HG02852 (cell line): ENCODE data around the gene DAB2IP.

Source experiments
- ATAC-seq: cut with Tn5 transposase; IDR thresholded peaks from one replicate; pipeline ENCODE4 v1.9.1; 2021; ENCODE audit warnings: mild to moderate bottlenecking, moderate library complexity; ENCODE audit not compliant: unreplicated experiment

The DAB2IP gene

GRCh38 chr9:121773286-121773953 is 122.0 kb downstream of the DAB2IP start:
- no peak for ATAC-seq

DNA sequence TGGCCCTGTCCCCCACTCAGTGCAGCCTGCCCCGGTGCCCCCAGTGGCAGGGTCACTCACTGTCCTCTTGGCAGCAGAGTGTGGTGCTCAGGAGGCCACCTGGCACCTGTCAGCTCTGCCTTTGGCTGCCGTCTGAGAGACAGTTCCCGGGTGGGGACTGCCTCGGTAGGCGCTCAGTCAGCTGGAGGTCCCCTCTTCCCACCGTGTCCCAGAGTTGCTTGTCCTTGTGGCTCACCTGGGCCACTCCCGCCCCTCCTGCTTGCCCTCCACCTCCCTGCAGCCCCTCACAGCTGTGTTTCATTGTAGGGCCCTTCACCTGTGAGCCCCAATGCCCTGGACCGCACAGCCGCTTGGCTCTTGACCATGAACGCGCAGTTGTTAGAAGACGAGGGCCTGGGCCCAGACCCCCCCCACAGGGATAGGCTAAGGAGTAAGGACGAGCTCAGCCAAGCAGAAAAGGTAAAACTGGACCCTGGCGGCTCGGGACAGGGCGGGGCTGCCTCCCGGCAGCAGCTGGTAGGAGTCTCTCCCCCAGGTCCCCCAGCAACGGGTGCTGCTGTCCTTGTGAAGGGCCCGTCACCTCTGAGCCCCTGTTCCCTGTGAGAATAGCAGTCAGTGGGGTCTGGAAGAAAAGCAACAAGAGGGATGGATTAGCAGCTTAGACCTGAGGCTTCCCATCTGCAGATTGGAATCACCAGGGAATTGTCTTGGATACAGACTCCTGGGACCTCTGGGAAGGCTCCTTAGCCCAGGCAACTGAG is 122.7 kb downstream of the DAB2IP start:
- ATAC-seq: no peak

- ATAC-seq: no peak
Measured at GRCh38 chr9:121774715-121775613, 123.5 kb downstream of the DAB2IP start.

- ATAC-seq: no peak
Measured at GRCh38 chr9:121776001-121776738, 124.7 kb downstream of the DAB2IP start.

GRCh38 chr9:121776739-121777637 is 125.6 kb downstream of the DAB2IP start:
- ATAC-seq: no peak

DNA sequence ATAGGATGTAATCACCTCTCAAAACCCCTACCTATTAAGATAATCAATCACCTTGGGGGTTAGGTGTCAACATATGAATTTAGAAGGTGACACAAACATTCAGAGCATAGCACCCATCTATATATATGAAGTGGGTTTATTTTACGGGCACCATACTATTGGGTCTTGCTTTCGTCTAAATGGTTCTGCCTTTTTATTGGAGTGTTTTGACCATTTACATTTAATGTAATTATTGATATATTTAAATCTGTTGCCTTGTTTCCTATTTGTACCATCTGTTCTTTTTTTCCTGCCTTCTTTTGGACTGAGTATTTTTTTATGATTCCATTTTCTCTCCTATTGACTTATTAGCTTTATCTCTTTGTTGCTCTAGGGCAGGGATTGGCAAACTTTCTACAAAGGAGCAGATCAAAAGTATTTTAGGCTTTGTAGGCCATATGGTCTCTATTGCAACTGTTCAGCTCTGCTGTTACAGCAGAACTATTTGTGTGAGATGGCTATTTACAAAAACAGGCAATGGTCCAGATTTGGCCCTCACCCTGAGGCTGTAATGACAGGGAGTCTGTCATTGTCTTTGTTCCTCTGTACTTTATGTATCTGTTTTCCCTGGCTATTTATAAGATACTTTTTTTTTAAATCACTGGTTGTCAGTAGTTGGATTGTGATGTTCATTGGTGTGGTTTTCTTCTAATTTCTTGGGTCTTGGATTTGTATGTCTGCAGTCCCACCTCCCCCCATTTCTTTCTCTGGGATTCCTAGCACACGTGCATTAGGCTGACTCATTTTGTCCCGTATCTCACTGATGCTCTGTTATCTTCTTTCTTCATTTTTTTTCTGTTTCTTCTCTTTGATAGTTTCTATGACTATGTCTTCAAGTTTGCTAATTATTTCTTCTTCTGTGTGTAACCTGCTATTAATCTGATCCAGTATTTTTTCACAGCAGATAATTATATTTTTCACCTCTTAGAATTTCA is 127.1 kb downstream of the DAB2IP start:
- ATAC-seq: no peak

DNA sequence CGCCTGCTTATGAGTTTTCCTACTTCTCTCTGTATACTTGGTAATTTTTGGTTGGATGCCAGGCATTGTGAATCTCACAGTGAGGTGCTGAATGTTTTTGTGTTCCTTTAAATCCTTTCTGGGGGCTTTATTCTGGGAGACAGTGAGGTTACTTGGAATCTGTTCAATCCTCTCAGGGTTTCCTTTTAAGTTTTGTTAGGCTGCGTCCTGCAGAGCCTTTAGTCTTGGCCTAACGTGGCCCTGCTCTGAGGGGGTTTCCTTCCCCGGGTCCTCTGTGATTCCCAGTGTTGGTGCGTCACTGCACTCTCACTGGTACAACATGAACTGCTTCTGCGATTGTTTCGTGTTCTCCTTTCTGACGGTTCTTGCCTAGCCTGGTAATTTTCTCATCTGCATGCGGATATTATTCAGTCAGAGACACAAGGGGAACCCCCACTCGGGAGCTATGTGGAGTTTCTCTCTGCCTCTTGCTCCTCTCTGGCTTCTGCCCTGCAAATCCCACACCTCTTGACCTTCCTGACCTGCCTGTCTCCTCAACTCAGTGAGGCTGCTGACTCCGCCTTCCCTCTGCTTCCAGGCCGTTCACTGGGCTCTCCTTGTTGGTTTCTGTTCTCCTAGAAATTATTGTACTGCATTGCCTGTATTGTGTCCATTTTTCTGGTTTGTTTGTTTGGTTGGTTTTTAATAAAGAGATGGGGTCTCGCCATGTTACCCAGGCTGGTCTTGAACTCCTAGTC is 128.1 kb downstream of the DAB2IP start:
- no peak for ATAC-seq

DNA sequence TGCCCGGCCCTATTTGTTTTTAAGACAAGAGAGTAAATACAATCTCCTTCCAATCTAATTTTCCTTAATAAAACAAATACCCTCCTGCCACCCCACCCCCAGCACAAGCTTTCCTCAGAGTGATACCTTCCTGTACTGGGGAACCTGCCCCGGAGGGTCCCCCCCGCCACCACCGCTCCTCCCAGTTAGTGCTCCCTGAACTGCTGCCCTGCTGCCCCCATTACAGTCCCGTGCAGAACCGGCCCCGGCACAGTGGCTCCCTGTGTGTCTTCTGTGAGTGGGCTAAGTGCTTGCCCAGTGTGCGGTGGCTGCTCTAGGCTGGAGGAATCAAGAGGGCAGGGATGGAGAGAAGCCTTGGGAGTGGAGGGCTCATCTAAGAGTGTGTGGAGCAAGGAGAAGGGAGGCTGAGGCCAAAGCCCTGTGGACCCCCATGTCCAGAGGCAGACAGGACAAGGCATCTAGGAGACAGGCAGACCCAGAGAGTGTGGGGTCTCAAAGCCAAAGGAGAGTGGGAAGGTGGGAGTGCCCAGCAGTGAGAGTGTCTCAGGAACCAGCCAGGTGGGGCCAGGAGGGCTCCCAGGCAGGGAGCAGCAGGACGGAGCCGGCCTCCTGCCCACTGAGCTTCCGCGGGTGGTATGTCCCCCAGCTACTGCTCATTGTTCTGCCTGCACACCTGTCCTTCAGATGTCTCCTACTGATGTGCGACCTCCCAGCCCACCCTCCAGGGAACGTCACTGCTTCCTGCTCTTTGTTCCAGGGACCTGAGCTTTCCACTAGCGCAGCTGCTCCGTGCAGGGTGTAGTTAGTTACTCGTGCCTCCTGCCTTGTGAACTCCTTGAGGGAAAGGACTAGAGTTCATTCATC is 129.0 kb downstream of the DAB2IP start:
- no peak for ATAC-seq

GRCh38 chr9:121781145-121781548 is 129.7 kb downstream of the DAB2IP start:
- ATAC-seq: no peak

DNA sequence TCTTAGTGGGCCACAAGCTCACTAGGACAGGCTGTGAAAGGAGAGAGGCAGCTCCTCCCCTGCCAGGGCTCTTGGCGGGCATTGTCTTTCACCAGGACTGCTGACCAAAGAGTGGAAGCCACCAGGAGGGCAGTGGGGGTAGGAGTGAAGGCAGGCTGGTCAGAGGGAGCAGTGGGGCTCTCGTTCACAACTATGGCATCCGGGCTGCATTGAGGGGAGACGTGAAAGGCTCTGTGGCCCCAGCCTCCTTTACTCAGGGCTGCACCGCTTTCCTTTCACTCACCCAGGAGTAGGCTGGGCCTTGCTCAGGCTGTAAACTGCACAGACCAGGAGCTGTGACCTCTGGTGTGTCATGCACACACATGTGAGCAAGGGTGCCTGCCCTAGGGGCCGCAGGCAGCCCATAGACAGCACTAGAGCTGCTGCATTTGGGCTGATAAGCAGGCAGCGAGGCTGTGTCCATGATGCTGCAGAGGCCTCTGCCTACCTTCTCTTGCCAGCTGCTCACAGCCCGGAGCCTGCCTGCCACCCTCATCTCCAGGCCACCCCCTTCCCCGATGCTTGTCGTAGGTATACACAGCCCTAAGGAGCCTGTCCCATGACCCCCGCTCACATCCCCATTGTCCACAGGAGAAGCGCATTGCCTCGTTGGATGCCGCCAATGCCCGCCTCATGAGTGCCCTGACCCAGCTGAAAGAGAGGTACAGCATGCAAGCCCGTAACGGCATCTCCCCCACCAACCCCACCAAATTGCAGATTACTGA is 130.4 kb downstream of the DAB2IP start:
- ATAC-seq: no peak

GRCh38 chr9:121782514-121783110 is 131.2 kb downstream of the DAB2IP start:
- ATAC-seq: no peak

GRCh38 chr9:121783111-121783510 is 131.7 kb downstream of the DAB2IP start:
- ATAC-seq: no peak

DNA sequence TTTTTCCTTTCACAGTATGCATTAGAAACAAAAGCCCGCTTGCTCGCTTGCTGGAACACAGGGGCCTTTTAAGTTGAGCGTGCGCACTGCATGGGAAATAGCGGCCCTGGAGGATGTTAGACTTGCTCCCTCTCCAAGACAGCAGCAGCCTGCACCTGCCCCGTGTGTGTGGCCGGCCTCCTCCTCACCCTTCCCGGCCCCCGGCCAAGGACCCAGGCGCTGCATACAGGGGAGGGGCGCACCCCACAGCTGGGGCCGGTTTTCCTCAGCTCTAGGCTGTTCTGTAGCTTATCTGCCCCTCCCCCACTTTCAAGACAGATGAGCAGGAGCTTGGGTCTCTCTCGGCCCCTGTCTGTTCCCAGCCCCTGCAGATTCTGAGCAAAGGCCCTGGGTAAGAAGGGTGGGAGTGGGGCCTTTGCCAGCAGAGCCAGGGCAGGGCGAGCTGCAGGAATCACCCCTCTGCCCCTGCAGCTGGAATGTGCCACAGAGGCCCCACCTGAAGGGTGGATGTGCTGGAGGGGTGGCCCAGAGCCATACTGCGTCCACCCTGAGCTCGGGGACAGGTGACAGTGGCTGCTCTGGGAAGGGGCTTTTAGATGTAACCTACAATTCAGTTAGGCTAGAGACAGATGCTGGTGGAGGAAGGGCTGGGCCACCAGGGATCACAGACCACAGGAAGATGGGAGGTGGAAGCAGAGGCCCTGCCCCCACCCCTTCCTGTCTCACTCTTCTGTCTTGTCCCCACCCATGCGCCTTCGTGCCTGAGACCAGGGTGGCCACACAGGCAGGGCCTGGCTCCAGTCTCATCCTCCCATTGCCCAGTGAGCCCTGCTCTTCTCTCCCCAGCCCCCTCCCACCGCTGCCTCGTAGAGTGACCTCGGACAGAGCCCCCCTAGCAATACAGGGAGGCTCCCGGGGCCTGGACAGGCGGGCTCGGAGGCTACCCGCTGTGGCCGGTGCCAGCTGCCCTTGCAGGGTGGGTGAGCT is 132.4 kb downstream of the DAB2IP start:
- ATAC-seq: no peak

DNA sequence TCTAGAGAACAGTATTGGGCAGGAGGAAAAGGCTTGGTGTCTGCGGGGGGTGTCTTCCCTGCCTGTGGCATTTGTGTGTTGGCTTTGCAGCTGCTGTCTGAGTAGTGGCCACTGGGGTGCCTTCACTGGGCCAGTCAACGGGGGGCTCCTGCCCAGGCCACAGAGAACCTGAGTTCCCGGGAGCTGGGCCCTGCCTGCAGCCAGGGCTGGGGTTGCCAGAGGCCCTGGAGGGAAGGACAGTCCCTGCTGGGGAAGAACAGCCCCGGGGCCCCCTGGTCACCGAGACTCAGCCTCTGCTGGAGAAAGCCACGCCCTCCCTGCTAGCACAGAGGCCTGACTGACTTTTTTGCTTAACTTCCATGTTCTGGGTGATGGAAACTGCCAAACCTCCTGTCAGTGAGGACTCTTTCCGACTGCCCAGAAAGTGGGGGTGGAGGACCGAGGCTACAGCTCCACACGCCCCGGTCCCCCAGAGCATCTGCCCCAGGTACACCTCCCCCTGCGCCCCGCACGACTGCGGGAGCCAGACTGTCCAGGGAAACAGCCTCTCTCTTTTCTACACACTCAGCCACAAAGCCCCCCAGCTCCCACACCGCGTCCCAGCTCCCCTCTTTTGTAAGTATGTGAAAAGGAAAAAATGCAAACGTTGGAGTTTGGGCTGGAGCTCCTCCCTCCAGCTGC is 133.4 kb downstream of the DAB2IP start:
- no peak for ATAC-seq
